PFSK-1 (cell line): ENCODE measurements around the gene AMIGO3.

Experiments
- FOXP2 ChIP-seq: optimal IDR thresholded peaks from 2 replicates; pipeline ENCODE3; 2011; ENCODE audit warnings: borderline replicate concordance, control low read depth, inconsistent platforms; ENCODE audit not compliant: insufficient read depth; ENCODE audit errors: extremely low read length, extremely low read depth
- POLR2AphosphoS5 ChIP-seq: IDR thresholded peaks from 2 replicates; pipeline ENCODE4 v1.6.1; 2012; ENCODE audit warnings: low read depth, mild to moderate bottlenecking, control low read depth, low read length, moderate library complexity
- REST ChIP-seq, 2 experiments: IDR thresholded peaks; 2 replicates each; pipeline versions ENCODE4 v1.6.1 to v1.8.0; 2011 to 2012; ENCODE audit warnings: low read depth in 2 of 2, low read length in 2 of 2, control low read depth in 1 of 2, inconsistent platforms in 1 of 2, mild to moderate bottlenecking in 1 of 2, moderate library complexity in 1 of 2; ENCODE audit not compliant: insufficient read depth in 1 of 2
- SIN3A ChIP-seq: IDR thresholded peaks from 2 replicates; pipeline ENCODE4 v1.6.1; 2012; ENCODE audit warnings: mild to moderate bottlenecking, low read length, moderate library complexity, borderline replicate concordance; ENCODE audit not compliant: insufficient read depth
- TAF1 ChIP-seq: IDR thresholded peaks from 2 replicates; pipeline ENCODE4 v1.6.1; 2012; ENCODE audit warnings: low read length, control low read depth, borderline replicate concordance; ENCODE audit not compliant: insufficient read depth

- TF ChIP-seq REST (IDR thresholded peaks at IDR 0.05; ENCODE audit: insufficient read depth in 1 of 2, low read depth in 2 of 2, low read length in 2 of 2), result no peak
- no peak for TF ChIP-seq POLR2AphosphoS5
- TF ChIP-seq SIN3A, result no peak
- no peak for TF ChIP-seq TAF1
- no peak for TF ChIP-seq FOXP2
Measured at GRCh38 chr3:49702672-49703071, 16.8 kb downstream of the AMIGO3 start.
